ENCODE data around the gene SLC4A4.

SLC4A4 gene

GRCh38 chr4:71429962-71430361 lies 91.1 kb downstream of the SLC4A4 start:
- H3K4me3 ChIP-seq (ENCODE audit: low read depth in 1 of 2, low read length in 2 of 2) = no peak overlapping the region
- H3K9me3 ChIP-seq (ENCODE audit: control insufficient read depth in 1 of 2, low read length in 2 of 2) = no peaks in the 10 kb centered on the region
- no peaks in the 10 kb centered on the region for H3K27me3 ChIP-seq (ENCODE audit: control insufficient read depth in 1 of 2, insufficient read depth in 2 of 2, low read length in 2 of 2)
- H3K4me1 ChIP-seq (ENCODE audit: control insufficient read depth in 1 of 2, insufficient read depth in 2 of 2, low read length in 2 of 2) = no peaks in the 10 kb centered on the region
- no peak overlapping the region for H3K9ac ChIP-seq (ENCODE audit: low read depth in 1 of 2, low read length in 2 of 2)
- H3K27ac ChIP-seq (ENCODE audit: low read depth, low read length) = no peak overlapping the region
- H3K36me3 ChIP-seq (ENCODE audit: control insufficient read depth in 1 of 2, insufficient read depth in 2 of 2, low read length in 2 of 2) = no peaks in the 10 kb centered on the region

GRCh38 chr4:71430609-71431008 lies 91.8 kb downstream of the SLC4A4 start:
- Histone ChIP-seq H3K36me3 (ENCODE audit: control insufficient read depth in 1 of 2, insufficient read depth in 2 of 2, low read length in 2 of 2) (no peaks in the 10 kb centered on the region), H3K27me3 (ENCODE audit: control insufficient read depth in 1 of 2, insufficient read depth in 2 of 2, low read length in 2 of 2) (no peaks in the 10 kb centered on the region), H3K4me3 (ENCODE audit: low read depth in 1 of 2, low read length in 2 of 2) (no peak overlapping the region), H3K9ac (ENCODE audit: low read depth in 1 of 2, low read length in 2 of 2) (no peak overlapping the region), H3K9me3 (ENCODE audit: control insufficient read depth in 1 of 2, low read length in 2 of 2) (no peaks in the 10 kb centered on the region), H3K4me1 (ENCODE audit: control insufficient read depth in 1 of 2, insufficient read depth in 2 of 2, low read length in 2 of 2) (no peaks in the 10 kb centered on the region), H3K27ac (ENCODE audit: low read depth, low read length) (no peak overlapping the region)

- H3K9ac ChIP-seq (ENCODE audit: low read depth in 1 of 2, low read length in 2 of 2) = no peak overlapping the region
- peaks cover 0 to 5% of the 10 kb centered on the region in 2 donors for H3K4me1 ChIP-seq (ENCODE audit: control insufficient read depth in 1 of 2, insufficient read depth in 2 of 2, low read length in 2 of 2)
- no peaks in the 10 kb centered on the region for H3K9me3 ChIP-seq (ENCODE audit: control insufficient read depth in 1 of 2, low read length in 2 of 2)
- H3K27me3 ChIP-seq (ENCODE audit: control insufficient read depth in 1 of 2, insufficient read depth in 2 of 2, low read length in 2 of 2) = no peaks in the 10 kb centered on the region
- H3K4me3 ChIP-seq (ENCODE audit: low read depth in 1 of 2, low read length in 2 of 2) = no peak overlapping the region
- no peaks in the 10 kb centered on the region for H3K36me3 ChIP-seq (ENCODE audit: control insufficient read depth in 1 of 2, insufficient read depth in 2 of 2, low read length in 2 of 2)
- H3K27ac ChIP-seq (ENCODE audit: low read depth, low read length) = no peak overlapping the region
Observed at GRCh38 chr4:71440612-71441011, 101.8 kb downstream of the SLC4A4 start.

GRCh38 chr4:71441186-71442169 lies 102.7 kb downstream of the SLC4A4 start:
- Histone ChIP-seq H3K4me3 (ENCODE audit: low read depth in 1 of 2, low read length in 2 of 2) (no peak overlapping the region), H3K36me3 (ENCODE audit: control insufficient read depth in 1 of 2, insufficient read depth in 2 of 2, low read length in 2 of 2) (no peaks in the 10 kb centered on the region)

GRCh38 chr4:71442336-71442735 lies 103.5 kb downstream of the SLC4A4 start:
- Histone ChIP-seq H3K9ac (ENCODE audit: low read depth in 1 of 2, low read length in 2 of 2) (no peak overlapping the region), H3K27me3 (ENCODE audit: control insufficient read depth in 1 of 2, insufficient read depth in 2 of 2, low read length in 2 of 2) (no peaks in the 10 kb centered on the region), H3K4me1 (ENCODE audit: control insufficient read depth in 1 of 2, insufficient read depth in 2 of 2, low read length in 2 of 2) (peaks cover 0 to 6% of the 10 kb centered on the region in 2 donors), H3K27ac (ENCODE audit: low read depth, low read length) (no peak overlapping the region), H3K36me3 (ENCODE audit: control insufficient read depth in 1 of 2, insufficient read depth in 2 of 2, low read length in 2 of 2) (no peaks in the 10 kb centered on the region), H3K9me3 (ENCODE audit: control insufficient read depth in 1 of 2, low read length in 2 of 2) (no peaks in the 10 kb centered on the region), H3K4me3 (ENCODE audit: low read depth in 1 of 2, low read length in 2 of 2) (no peak overlapping the region)

More at GRCh38 chr4:71441186-71442169, 102.7 kb downstream of the SLC4A4 start:
- no peak overlapping the region for H3K27ac ChIP-seq (ENCODE audit: low read depth, low read length)
- peaks cover 0 to 6% of the 10 kb centered on the region in 2 donors for H3K4me1 ChIP-seq (ENCODE audit: control insufficient read depth in 1 of 2, insufficient read depth in 2 of 2, low read length in 2 of 2)
- H3K9me3 ChIP-seq (ENCODE audit: control insufficient read depth in 1 of 2, low read length in 2 of 2) = no peaks in the 10 kb centered on the region
- no peaks in the 10 kb centered on the region for H3K27me3 ChIP-seq (ENCODE audit: control insufficient read depth in 1 of 2, insufficient read depth in 2 of 2, low read length in 2 of 2)
- no peak overlapping the region for H3K9ac ChIP-seq (ENCODE audit: low read depth in 1 of 2, low read length in 2 of 2)

- no peaks in the 10 kb centered on the region for H3K27me3 ChIP-seq (ENCODE audit: control insufficient read depth in 1 of 2, insufficient read depth in 2 of 2, low read length in 2 of 2)
- H3K36me3 ChIP-seq (ENCODE audit: control insufficient read depth in 1 of 2, insufficient read depth in 2 of 2, low read length in 2 of 2) = no peaks in the 10 kb centered on the region
- H3K4me3 ChIP-seq (ENCODE audit: low read depth in 1 of 2, low read length in 2 of 2) = no peak overlapping the region
- H3K9ac ChIP-seq (ENCODE audit: low read depth in 1 of 2, low read length in 2 of 2) = no peak overlapping the region
- no peak overlapping the region for H3K27ac ChIP-seq (ENCODE audit: low read depth, low read length)
- H3K9me3 ChIP-seq (ENCODE audit: control insufficient read depth in 1 of 2, low read length in 2 of 2) = no peaks in the 10 kb centered on the region
- H3K4me1 ChIP-seq (ENCODE audit: control insufficient read depth in 1 of 2, insufficient read depth in 2 of 2, low read length in 2 of 2) = peaks cover 0 to 6% of the 10 kb centered on the region in 2 donors
Observed at GRCh38 chr4:71444395-71444794, 105.6 kb downstream of the SLC4A4 start.

GRCh38 chr4:71445811-71446210 lies 107.0 kb downstream of the SLC4A4 start:
- no peak overlapping the region for H3K4me3 ChIP-seq (ENCODE audit: low read depth in 1 of 2, low read length in 2 of 2)
- no peaks in the 10 kb centered on the region for H3K27me3 ChIP-seq (ENCODE audit: control insufficient read depth in 1 of 2, insufficient read depth in 2 of 2, low read length in 2 of 2)
- H3K36me3 ChIP-seq (ENCODE audit: control insufficient read depth in 1 of 2, insufficient read depth in 2 of 2, low read length in 2 of 2) = no peaks in the 10 kb centered on the region
- no peak overlapping the region for H3K27ac ChIP-seq (ENCODE audit: low read depth, low read length)
- H3K9ac ChIP-seq (ENCODE audit: low read depth in 1 of 2, low read length in 2 of 2) = no peak overlapping the region
- H3K4me1 ChIP-seq (ENCODE audit: control insufficient read depth in 1 of 2, insufficient read depth in 2 of 2, low read length in 2 of 2) = peaks cover 0 to 6% of the 10 kb centered on the region in 2 donors
- no peaks in the 10 kb centered on the region for H3K9me3 ChIP-seq (ENCODE audit: control insufficient read depth in 1 of 2, low read length in 2 of 2)

- Histone ChIP-seq H3K4me3 (ENCODE audit: low read depth in 1 of 2, low read length in 2 of 2) (no peak overlapping the region), H3K9ac (ENCODE audit: low read depth in 1 of 2, low read length in 2 of 2) (no peak overlapping the region), H3K27ac (ENCODE audit: low read depth, low read length) (no peak overlapping the region), H3K9me3 (ENCODE audit: control insufficient read depth in 1 of 2, low read length in 2 of 2) (no peaks in the 10 kb centered on the region), H3K4me1 (ENCODE audit: control insufficient read depth in 1 of 2, insufficient read depth in 2 of 2, low read length in 2 of 2) (peaks cover 0 to 6% of the 10 kb centered on the region in 2 donors), H3K36me3 (ENCODE audit: control insufficient read depth in 1 of 2, insufficient read depth in 2 of 2, low read length in 2 of 2) (no peaks in the 10 kb centered on the region), H3K27me3 (ENCODE audit: control insufficient read depth in 1 of 2, insufficient read depth in 2 of 2, low read length in 2 of 2) (no peaks in the 10 kb centered on the region)
Observed at GRCh38 chr4:71446479-71447081, 107.8 kb downstream of the SLC4A4 start.

GRCh38 chr4:71449040-71449439 lies 110.2 kb downstream of the SLC4A4 start:
- Histone ChIP-seq H3K9ac (ENCODE audit: low read depth in 1 of 2, low read length in 2 of 2) (no peak overlapping the region), H3K36me3 (ENCODE audit: control insufficient read depth in 1 of 2, insufficient read depth in 2 of 2, low read length in 2 of 2) (peaks cover 2 to 5% of the 10 kb centered on the region in 2 donors), H3K27ac (ENCODE audit: low read depth, low read length) (no peak overlapping the region), H3K4me1 (ENCODE audit: control insufficient read depth in 1 of 2, insufficient read depth in 2 of 2, low read length in 2 of 2) (peaks cover 0 to 6% of the 10 kb centered on the region in 2 donors), H3K9me3 (ENCODE audit: control insufficient read depth in 1 of 2, low read length in 2 of 2) (no peaks in the 10 kb centered on the region), H3K27me3 (ENCODE audit: control insufficient read depth in 1 of 2, insufficient read depth in 2 of 2, low read length in 2 of 2) (no peaks in the 10 kb centered on the region), H3K4me3 (ENCODE audit: low read depth in 1 of 2, low read length in 2 of 2) (no peak overlapping the region)

- Histone ChIP-seq H3K4me1 (ENCODE audit: control insufficient read depth in 1 of 2, insufficient read depth in 2 of 2, low read length in 2 of 2) (peaks cover 0 to 6% of the 10 kb centered on the region in 2 donors), H3K9me3 (ENCODE audit: control insufficient read depth in 1 of 2, low read length in 2 of 2) (no peaks in the 10 kb centered on the region), H3K9ac (ENCODE audit: low read depth in 1 of 2, low read length in 2 of 2) (no peak overlapping the region), H3K4me3 (ENCODE audit: low read depth in 1 of 2, low read length in 2 of 2) (no peak overlapping the region), H3K27ac (ENCODE audit: low read depth, low read length) (no peak overlapping the region), H3K27me3 (ENCODE audit: control insufficient read depth in 1 of 2, insufficient read depth in 2 of 2, low read length in 2 of 2) (no peaks in the 10 kb centered on the region), H3K36me3 (ENCODE audit: control insufficient read depth in 1 of 2, insufficient read depth in 2 of 2, low read length in 2 of 2) (peaks cover 2 to 9% of the 10 kb centered on the region in 2 donors)
Observed at GRCh38 chr4:71449878-71450277, 111.1 kb downstream of the SLC4A4 start.
